HepG2 (cell line): ENCODE results near the gene ANKRD11. TPM values are rescaled to one million over a fixed set of nuclear protein-coding genes. Genes with fewer than 3 reads are reported as not detected.

Source experiments
- ATAC-seq: fragments of 200-7000 bp; cut with Tn5 transposase; 3 replicates; pipeline ENCODE4 v1.9.1; 2020; ENCODE audit warnings: mild to moderate bottlenecking, moderate library complexity
- BruUV-seq: library from RNA; stranded (reverse); fragments of 400-500 nt; replicated peaks from 2 replicates; lab custom pipeline; 2021; lab: Mats Ljungman, UMichigan
- CTCF ChIA-PET: fragments of 300-600 bp; formaldehyde crosslinking; extraction: SDS; loops from one replicate; lab custom pipeline; 2021; ENCODE audit warnings: low total read pairs, inconsistent platforms, low intra/inter-chr PET ratio; lab: Yijun Ruan, JAX
- POLR2A ChIA-PET: fragments of 350-600 bp; sonication (Branson Sonifier 250); formaldehyde crosslinking; loops from one replicate; lab custom pipeline; 2020; ENCODE audit warnings: antibody characterized with exemption, inconsistent platforms; lab: Yijun Ruan, JAX
- DNase-seq: peaks from one replicate; pipeline ENCODE4 v3.0.0-alpha.2; 2015; ENCODE audit warnings: low spot score
- FAIRE-seq: peaks from 3 replicates; lab custom pipeline; 2011; peaks lifted over from hg19 to GRCh38; lab: Jason Lieb, UNC
- H2AFZ ChIP-seq: one replicate; pipeline ENCODE4 v1.6.1; 2011; ENCODE audit warnings: low read length, inconsistent platforms
- H3K27ac ChIP-seq: fragments of 300-600 bp; 3 replicates; pipeline ENCODE4 v1.8.0; 2011; ENCODE audit warnings: mixed run types, mild to moderate bottlenecking, mixed read lengths, low read length, inconsistent platforms; ENCODE audit not compliant: insufficient read depth; ENCODE audit errors: extremely low read length
- H3K27me3 ChIP-seq, 2 experiments: fragments of 200-600 bp in 1 of 2; 2 replicates in 1 of 2; 3 replicates in 1 of 2; pipeline versions ENCODE4 v1.6.0 to v1.8.0; 2011; ENCODE audit warnings: low read length in 2 of 2, mild to moderate bottlenecking in 2 of 2, moderate library complexity in 2 of 2, inconsistent platforms in 1 of 2; ENCODE audit not compliant: insufficient read depth in 2 of 2, control insufficient read depth in 1 of 2
- H3K36me3 ChIP-seq, 2 experiments: fragments of 200-600 bp in 1 of 2; replicated peaks in 1 of 2; 2 replicates in 1 of 2; 3 replicates in 1 of 2; pipeline versions ENCODE4 v1.5.1 to v1.8.0; 2011; ENCODE audit warnings: low read length in 2 of 2, inconsistent platforms in 1 of 2; ENCODE audit not compliant: insufficient read depth in 2 of 2, control insufficient read depth in 1 of 2
- H3K4me1 ChIP-seq: 2 replicates; pipeline ENCODE4 v1.5.1; 2012; ENCODE audit warnings: low read length, inconsistent platforms; ENCODE audit not compliant: insufficient read depth
- H3K4me2 ChIP-seq: 2 replicates; pipeline ENCODE4 v1.6.0; 2011; ENCODE audit warnings: low read depth, low read length, inconsistent platforms
- H3K4me3 ChIP-seq, 3 experiments: fragments of 200-600 bp in 1 of 3; sonication (generic), shearing (Covaris generic) in 1 of 3; replicated peaks in 1 of 3; 2 replicates each; pipeline ENCODE4 v1.5.1; 2011 to 2016; ENCODE audit warnings: low read length in 3 of 3, inconsistent platforms in 2 of 3, low read depth in 2 of 3, mild to moderate bottlenecking in 2 of 3, control low read depth in 1 of 3, mixed read lengths in 1 of 3; ENCODE audit not compliant: insufficient read depth in 1 of 3
- H3K79me2 ChIP-seq: one replicate; pipeline ENCODE4 v1.6.1; 2011; ENCODE audit warnings: low read length, inconsistent platforms; ENCODE audit not compliant: insufficient read depth
- H3K9ac ChIP-seq: 2 replicates; pipeline ENCODE4 v1.6.0; 2011; ENCODE audit warnings: mild to moderate bottlenecking, low read depth, low read length, inconsistent platforms; ENCODE audit not compliant: insufficient read depth
- H3K9me3 ChIP-seq: 2 replicates; pipeline ENCODE4 v1.5.1; 2012; ENCODE audit warnings: mild to moderate bottlenecking, low read length
- H4K20me1 ChIP-seq: 2 replicates; pipeline ENCODE4 v1.6.0; 2011; ENCODE audit warnings: inconsistent platforms, mild to moderate bottlenecking, low read length, moderate library complexity; ENCODE audit not compliant: insufficient read depth
- AGO2 ChIP-seq: fragments of 200-400 bp; formaldehyde crosslinking; optimal IDR thresholded peaks from 2 replicates; pipeline ENCODE3; 2017; ENCODE audit warnings: mild to moderate bottlenecking, low read depth, low read length, moderate library complexity
- DZIP1 ChIP-seq: sonication (generic); formaldehyde crosslinking; IDR thresholded peaks from 2 replicates; pipeline ENCODE4 v1.5.0; 2020; ENCODE audit warnings: mild to moderate bottlenecking, missing genetic modification reagents
- HHEX ChIP-seq: IDR thresholded peaks from 2 replicates; pipeline ENCODE4 v1.6.1; 2016; ENCODE audit warnings: control low read depth
- MYNN ChIP-seq: sonication (generic); formaldehyde crosslinking; IDR thresholded peaks from 2 replicates; pipeline ENCODE4 v1.4.0; 2020; ENCODE audit warnings: mild to moderate bottlenecking, low read depth, missing genetic modification reagents
- ZNF263 ChIP-seq: sonication (generic); formaldehyde crosslinking; IDR thresholded peaks from 2 replicates; pipeline ENCODE4 v1.4.0; 2020; ENCODE audit warnings: missing genetic modification reagents
- ZNF616 ChIP-seq: sonication (generic); formaldehyde crosslinking; IDR thresholded peaks from 2 replicates; pipeline ENCODE4 v1.5.0; 2020; ENCODE audit warnings: low read depth, mild to moderate bottlenecking, missing genetic modification reagents
- ZNF687 ChIP-seq: sonication (generic); formaldehyde crosslinking; IDR thresholded peaks from 2 replicates; pipeline ENCODE4 v1.5.1; 2020; ENCODE audit warnings: mild to moderate bottlenecking, missing genetic modification reagents, moderate library complexity
- ZNF891 ChIP-seq: sonication (generic); formaldehyde crosslinking; IDR thresholded peaks from 2 replicates; pipeline ENCODE4 v1.5.0; 2020; ENCODE audit warnings: mild to moderate bottlenecking, missing genetic modification reagents
- WGBS: methylation state at CpG from one replicate; pipeline ENCODE4 v1.1.6; 2017; ENCODE audit warnings: low lambda C conversion rate; 5-methylcytosine and 5-hydroxymethylcytosine counted together
- in situ Hi-C: cut with HindIII; loops from 2 replicates; pipeline ENCODE4 v1.10.0; 2017; ENCODE audit warnings: low pct_unique_long_range_greater_than_20kb; ENCODE audit not compliant: extremely low pct_ligation_motif_present
- intact Hi-C: fragments of 100-400 bp; cut with micrococcal nuclease; formaldehyde crosslinking; loops from one replicate; pipeline ENCODE4 v1.10.0; 2022; ENCODE audit not compliant: unreplicated experiment
- polyA plus RNA-seq, 8 experiments: library from polyadenylated mRNA; depleted of rRNA in 3 of 8; stranded (reverse) in 7 of 8; unstranded in 1 of 8; fragments of >200 nt; fragmentation: Illumina TruSeq in 4 of 8; extraction: Trizol in 4 of 8; gene quantifications; 2 replicates each; pipeline versions ENCODE4 v1.2.1 to v1.2.3, GENCODE V29; 2011 to 2016; ENCODE audit warnings: low read depth in 4 of 8, missing spikeins in 1 of 8, mixed read lengths in 1 of 8; ENCODE audit not compliant: insufficient read depth in 1 of 8
- total RNA-seq, 5 experiments: library from RNA; depleted of rRNA; stranded (reverse); fragments of >200 nt; fragmentation: Illumina TruSeq; extraction: Trizol; gene quantifications; 2 replicates each; pipeline ENCODE4 v1.2.3, GENCODE V29; 2016; ENCODE audit warnings: low read depth in 1 of 5

The ANKRD11 gene
- total and polyA plus RNA-seq, 2 of the 13 experiments (the other 11 are each of a cell fraction or from before 2014, with no cell fraction given), result 21.4 to 38.4 TPM

GRCh38 chr16:89334988-89335802, 155.2 kb downstream of the ANKRD11 start:
- ATAC-seq (no peak; the same call in 1 of the 3 replicates), DNase-seq (no peak), FAIRE-seq (no peak)
- no TSS peak for BruUV-seq
- Histone ChIP-seq H3K4me2 (no peak overlapping the region), H3K27me3 (no peaks in the 10 kb centered on the region), H3K79me2 (peaks cover 96% of the 10 kb centered on the region), H3K9me3 (no peaks in the 10 kb centered on the region), H4K20me1 (peaks cover 75% of the 10 kb centered on the region), H3K27ac (no peak overlapping the region), H2AFZ (no peak overlapping the region), H3K4me3 (no peak overlapping the region), H3K4me1 (peaks cover 84% of the 10 kb centered on the region), H3K36me3 (no peaks in the 10 kb centered on the region; a peak in 2 of 5 replicates), H3K9ac (no peak overlapping the region)
- TF ChIP-seq HHEX (CRISPR knock-in tag), result no peak
- TF ChIP-seq ZNF891 (CRISPR knock-in tag), result 0 out of 2 replicates have a peak, but pooled peaks have one; percentile 23
- TF ChIP-seq ZNF616 (CRISPR knock-in tag), result 0 out of 2 replicates have a peak, but pooled peaks have one; percentile 12
- TF ChIP-seq AGO2, result peak; percentile 6
- TF ChIP-seq MYNN (CRISPR knock-in tag), result no peak
- TF ChIP-seq ZNF263 (CRISPR knock-in tag), result no peak
- peak; percentile 66; the same call in 1 of the 2 replicates for TF ChIP-seq DZIP1 (CRISPR knock-in tag)
- peak; percentile 24; the same call in 1 of the 2 replicates for TF ChIP-seq ZNF687 (CRISPR knock-in tag)
- ChIA-PET CTCF (no interaction called here), POLR2A (no interaction called here)
- intact Hi-C loops (loop anchor here (5.0 to 10.0 kb wide), 2 partner anchors 80 to 172 kb away; partner anchors contain the start of gene SPG7), in situ Hi-C loops (no loop called here)
- WGBS, result 94% methylated on average over 19 of the region's 22 CpGs
